Effector memory CD4-positive, alpha-beta T cell (primary cell): Measurements from ENCODE around the gene MYOZ3.

Experiments used
- DNase-seq, 3 donors: peaks; one replicate each; pipeline ENCODE4 v3.0.0-alpha.2; 2020
- H3K27ac ChIP-seq: 2 replicates; pipeline ENCODE4 v1.7.0; 2013; ENCODE audit warnings: mild to moderate bottlenecking, low read length, moderate library complexity; ENCODE audit not compliant: insufficient read depth, poor library complexity, severe bottlenecking
- H3K27me3 ChIP-seq: replicated peaks from 2 replicates; pipeline ENCODE4 v1.7.0; 2013; ENCODE audit warnings: mild to moderate bottlenecking, low read length; ENCODE audit not compliant: insufficient read depth, control insufficient read depth, poor library complexity, severe bottlenecking
- H3K36me3 ChIP-seq: 2 replicates; pipeline ENCODE4 v1.7.0; 2013; ENCODE audit warnings: mild to moderate bottlenecking, low read length, moderate library complexity; ENCODE audit not compliant: control insufficient read depth, insufficient read depth
- H3K4me1 ChIP-seq: 2 replicates; pipeline ENCODE4 v1.7.0; 2013; ENCODE audit warnings: low read length, mild to moderate bottlenecking; ENCODE audit not compliant: control insufficient read depth, insufficient read depth, poor library complexity, severe bottlenecking
- H3K4me3 ChIP-seq: 2 replicates; pipeline ENCODE4 v1.7.0; 2013; ENCODE audit warnings: low read length, low read depth, mild to moderate bottlenecking; ENCODE audit not compliant: insufficient read depth, poor library complexity, severe bottlenecking
- H3K9me3 ChIP-seq: 2 replicates; pipeline ENCODE4 v1.7.0; 2013; ENCODE audit warnings: mild to moderate bottlenecking, low read length, moderate library complexity; ENCODE audit not compliant: control insufficient read depth

MYOZ3 gene

DNA sequence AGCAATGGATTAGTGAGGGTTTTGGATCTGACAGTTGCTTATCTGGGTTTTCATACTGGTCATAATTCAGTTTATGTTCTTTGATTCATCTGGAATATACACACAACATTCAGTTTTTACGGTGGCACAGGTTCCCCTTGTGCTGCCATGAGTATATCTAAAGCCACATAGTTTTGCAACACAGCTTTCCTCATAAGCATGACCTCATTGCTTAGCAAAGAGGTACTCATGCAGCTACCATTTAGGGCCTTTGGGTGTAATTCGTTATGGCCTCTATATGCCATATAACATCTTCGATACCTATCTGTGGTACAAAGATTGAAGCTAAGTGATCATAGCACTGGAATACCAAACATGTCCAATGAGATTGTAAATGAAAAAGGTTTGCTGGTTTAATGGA lies 42.7 kb downstream of the MYOZ3 start:
- peaks cover 6% of the 10 kb centered on the region for H3K4me1 ChIP-seq
- no peaks in the 10 kb centered on the region for H3K27me3 ChIP-seq
- H3K9me3 ChIP-seq = no peaks in the 10 kb centered on the region
- peaks cover 1% of the 10 kb centered on the region for H3K36me3 ChIP-seq
- no peak for DNase-seq
- H3K27ac ChIP-seq = no peak overlapping the region
- H3K4me3 ChIP-seq = no peak overlapping the region

DNA sequence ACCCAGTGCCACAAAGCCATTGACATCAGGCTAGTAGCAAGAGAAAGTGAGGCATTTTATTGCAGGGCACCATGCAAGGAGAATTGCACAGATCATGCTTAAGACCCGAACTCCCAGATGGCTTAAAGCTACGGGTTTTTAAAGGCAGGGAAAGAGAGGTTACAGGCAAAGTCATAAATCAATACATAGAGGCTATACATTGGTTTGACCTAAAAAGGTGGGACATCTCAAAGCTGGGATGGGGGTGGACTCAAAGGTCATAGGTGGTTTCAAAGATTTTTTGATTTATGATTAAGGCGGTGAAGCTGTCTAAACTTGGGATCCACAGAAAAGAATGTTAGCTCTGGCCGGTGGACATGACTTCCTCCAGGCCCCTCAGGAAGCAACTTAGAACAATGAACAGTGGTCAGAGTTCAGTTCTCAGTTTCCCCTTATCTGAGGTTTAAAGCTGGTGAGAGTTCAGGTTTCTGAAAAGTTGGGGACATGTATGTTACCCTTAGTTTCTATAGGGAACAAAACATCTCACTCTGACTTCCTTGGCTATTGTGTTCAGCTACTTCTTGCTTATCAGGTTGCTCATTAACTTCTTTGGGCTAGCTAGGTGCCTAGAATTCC lies 45.8 kb downstream of the MYOZ3 start:
- no peaks in the 10 kb centered on the region for H3K27me3 ChIP-seq
- H3K9me3 ChIP-seq = no peaks in the 10 kb centered on the region
- H3K36me3 ChIP-seq = peaks cover 16% of the 10 kb centered on the region
- DNase-seq = no peak
- H3K4me3 ChIP-seq = no peak overlapping the region
- no peak overlapping the region for H3K27ac ChIP-seq
- no peaks in the 10 kb centered on the region for H3K4me1 ChIP-seq

DNA sequence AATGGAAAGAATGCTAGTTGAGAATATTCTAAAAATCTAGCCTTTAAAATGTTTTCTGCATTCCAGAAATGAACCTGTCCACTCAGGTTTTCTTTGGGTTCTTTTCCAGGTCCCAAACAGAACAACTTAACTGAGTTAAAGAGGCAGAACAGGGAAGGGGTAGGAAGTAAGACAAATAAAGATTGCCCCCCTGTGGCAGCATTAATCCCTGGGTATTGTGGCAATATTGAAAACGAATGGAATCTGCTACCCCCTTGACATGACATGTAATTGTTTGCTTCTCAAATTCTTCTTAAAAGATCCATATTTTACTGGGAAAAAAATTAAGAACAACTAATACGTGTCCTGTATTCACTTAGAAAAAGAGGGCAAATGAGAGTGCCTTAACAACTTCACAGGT lies 49.1 kb downstream of the MYOZ3 start:
- H3K9me3 ChIP-seq = no peaks in the 10 kb centered on the region
- no peaks in the 10 kb centered on the region for H3K4me1 ChIP-seq
- no peaks in the 10 kb centered on the region for H3K27me3 ChIP-seq
- H3K4me3 ChIP-seq = no peak overlapping the region
- no peak overlapping the region for H3K27ac ChIP-seq
- H3K36me3 ChIP-seq = peaks cover 33% of the 10 kb centered on the region
- no peak for DNase-seq

DNA sequence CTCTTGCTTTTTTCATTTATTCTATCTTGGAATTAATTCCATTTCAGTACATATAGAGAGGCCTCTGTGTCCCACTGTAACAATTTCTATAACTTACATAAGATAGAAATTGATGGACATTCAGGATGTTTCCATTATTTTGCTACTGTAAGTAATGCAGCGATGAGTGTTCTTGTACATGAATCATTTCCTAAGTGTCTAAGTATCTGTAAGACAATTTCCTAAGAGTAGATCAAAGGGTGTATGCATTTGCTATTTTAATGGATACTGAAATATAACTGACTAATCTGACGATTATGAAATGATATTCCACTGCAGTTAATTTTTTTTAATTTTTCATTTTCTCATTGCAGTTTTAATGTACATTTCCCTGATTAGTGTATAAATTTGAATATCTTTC lies 62.8 kb downstream of the MYOZ3 start:
- Histone ChIP-seq H3K36me3 (peaks cover 83% of the 10 kb centered on the region), H3K4me3 (no peak overlapping the region), H3K4me1 (no peaks in the 10 kb centered on the region), H3K27ac (no peak overlapping the region), H3K27me3 (no peaks in the 10 kb centered on the region), H3K9me3 (no peaks in the 10 kb centered on the region)
- DNase-seq = no peak
